Embryonic facial prominence (tissue), 1 donor: ENCODE data around the gene PCDHGA11.
"Not testable (repeated sequence)": the region's sequence is repeated elsewhere in the genome, so short reads cannot be mapped to it uniquely, and the experiment has no call there.

ENCODE experiments used
- DNase-seq: peaks from one replicate; pipeline ENCODE4 v3.0.0-alpha.2; 2016; ENCODE audit errors: extremely low spot score

The PCDHGA11 gene

DNA sequence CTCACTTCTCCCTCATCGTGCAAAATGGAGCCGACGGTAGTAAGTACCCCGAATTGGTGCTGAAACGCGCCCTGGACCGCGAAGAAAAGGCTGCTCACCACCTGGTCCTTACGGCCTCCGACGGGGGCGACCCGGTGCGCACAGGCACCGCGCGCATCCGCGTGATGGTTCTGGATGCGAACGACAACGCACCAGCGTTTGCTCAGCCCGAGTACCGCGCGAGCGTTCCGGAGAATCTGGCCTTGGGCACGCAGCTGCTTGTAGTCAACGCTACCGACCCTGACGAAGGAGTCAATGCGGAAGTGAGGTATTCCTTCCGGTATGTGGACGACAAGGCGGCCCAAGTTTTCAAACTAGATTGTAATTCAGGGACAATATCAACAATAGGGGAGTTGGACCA is 10.4 kb downstream of the PCDHGA11 start:
- DNase-seq, result no peak

GRCh38 chr5:141432308-141432707 is 11.5 kb downstream of the PCDHGA11 start:
- not testable (repeated sequence) for DNase-seq

- DNase-seq, result not testable (repeated sequence)
Measured at GRCh38 chr5:141432726-141433125, 11.9 kb downstream of the PCDHGA11 start.

- DNase-seq, result no peak
Measured at GRCh38 chr5:141434006-141434405, 13.2 kb downstream of the PCDHGA11 start.

DNA sequence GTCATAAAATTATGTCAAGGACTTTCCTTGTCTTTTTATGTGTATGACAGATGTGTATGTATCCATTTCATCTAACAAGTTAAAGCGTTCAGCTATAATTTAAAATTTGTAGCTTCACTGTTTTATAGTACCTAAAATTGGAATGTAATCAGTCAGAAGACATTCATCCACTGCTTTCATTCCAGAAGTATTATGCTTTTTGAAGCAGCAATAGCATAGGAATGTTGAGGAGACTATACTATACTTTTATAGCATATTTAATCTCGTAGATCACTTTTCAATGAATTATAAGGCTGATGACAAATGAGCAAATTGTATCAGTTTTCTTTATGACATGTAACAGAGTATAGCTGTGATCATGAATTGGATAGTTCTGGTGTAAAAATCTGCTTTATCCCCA is 16.4 kb downstream of the PCDHGA11 start:
- DNase-seq, result no peak

- DNase-seq, result no peak
Measured at GRCh38 chr5:141439411-141440141, 18.7 kb downstream of the PCDHGA11 start.

DNA sequence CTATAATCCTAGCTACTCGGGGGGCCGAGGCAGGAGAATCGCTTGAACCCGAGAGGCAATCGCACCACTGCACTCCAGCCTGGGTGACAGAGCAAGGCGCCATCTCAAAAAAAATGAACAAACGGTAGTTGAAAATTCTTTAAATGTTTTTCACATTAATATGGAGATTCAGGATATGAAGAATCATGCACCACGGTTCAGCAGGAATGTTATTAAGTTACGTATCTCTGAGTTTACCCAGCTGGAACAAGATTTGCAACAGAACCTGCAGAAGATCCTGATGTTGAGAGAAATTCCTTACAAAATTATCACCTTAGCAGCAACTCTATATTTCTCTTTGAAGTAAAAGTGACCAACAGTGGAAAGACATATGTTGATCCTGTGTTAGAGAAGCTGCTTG is 19.5 kb downstream of the PCDHGA11 start:
- DNase-seq, result no peak

DNA sequence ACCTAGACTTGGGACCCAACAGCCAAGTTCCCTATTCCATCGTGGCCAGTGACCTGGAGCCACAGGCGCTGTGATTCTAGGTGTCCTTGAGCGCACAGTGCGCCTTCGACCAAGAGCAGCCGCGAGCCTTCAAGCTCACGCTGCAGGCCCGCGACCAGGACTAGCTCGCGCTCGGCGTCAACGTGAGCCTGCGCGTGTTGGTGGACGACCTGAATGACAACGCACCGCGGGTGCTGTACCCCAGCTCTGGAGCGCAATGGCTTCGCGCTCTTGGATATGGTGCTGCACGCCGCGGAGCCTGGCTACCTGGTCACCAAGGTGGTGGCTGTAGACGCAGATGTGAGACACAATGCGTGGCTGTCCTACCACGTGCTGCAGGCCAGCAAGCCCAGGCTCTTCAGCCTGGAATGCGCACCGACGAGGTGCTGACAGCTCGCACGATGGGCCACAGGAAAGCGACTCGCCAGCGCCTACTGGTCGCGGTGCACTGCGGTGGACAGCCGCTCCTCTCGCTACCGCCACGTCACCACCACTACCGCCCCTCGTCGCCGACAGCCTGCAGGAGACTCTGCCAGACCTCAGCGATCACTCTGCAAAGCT is 20.8 kb downstream of the PCDHGA11 start:
- no peak for DNase-seq

DNA sequence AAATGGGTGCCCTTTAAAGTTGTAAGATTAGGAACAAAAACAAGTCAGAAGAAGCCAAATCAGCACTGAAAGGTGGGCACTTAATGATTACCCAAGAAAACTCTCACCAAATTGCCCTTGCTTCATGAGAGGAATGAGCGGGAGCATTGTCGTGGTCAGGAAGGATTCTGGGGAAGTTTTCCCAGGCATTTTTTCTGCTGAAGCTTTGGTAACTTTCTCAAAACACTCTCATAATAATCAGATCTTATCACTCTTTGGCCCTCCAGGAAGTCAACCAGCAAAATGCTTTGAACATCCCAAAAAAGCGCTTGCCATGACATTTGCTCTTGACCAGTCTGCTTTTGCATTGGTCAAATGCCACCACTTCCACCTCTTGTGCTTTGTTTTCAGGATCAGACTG is 44.5 kb downstream of the PCDHGA11 start:
- DNase-seq, result no peak
